GM21619 (cell line): ENCODE measurements around the gene TRIOBP.
"Not testable (repeated sequence)": the region's sequence is repeated elsewhere in the genome, so short reads cannot be mapped to it uniquely, and the experiment has no call there.

Source experiments
- ATAC-seq: cut with Tn5 transposase; IDR thresholded peaks from one replicate; pipeline ENCODE4 v1.9.1; 2021; ENCODE audit not compliant: unreplicated experiment

Gene TRIOBP

DNA sequence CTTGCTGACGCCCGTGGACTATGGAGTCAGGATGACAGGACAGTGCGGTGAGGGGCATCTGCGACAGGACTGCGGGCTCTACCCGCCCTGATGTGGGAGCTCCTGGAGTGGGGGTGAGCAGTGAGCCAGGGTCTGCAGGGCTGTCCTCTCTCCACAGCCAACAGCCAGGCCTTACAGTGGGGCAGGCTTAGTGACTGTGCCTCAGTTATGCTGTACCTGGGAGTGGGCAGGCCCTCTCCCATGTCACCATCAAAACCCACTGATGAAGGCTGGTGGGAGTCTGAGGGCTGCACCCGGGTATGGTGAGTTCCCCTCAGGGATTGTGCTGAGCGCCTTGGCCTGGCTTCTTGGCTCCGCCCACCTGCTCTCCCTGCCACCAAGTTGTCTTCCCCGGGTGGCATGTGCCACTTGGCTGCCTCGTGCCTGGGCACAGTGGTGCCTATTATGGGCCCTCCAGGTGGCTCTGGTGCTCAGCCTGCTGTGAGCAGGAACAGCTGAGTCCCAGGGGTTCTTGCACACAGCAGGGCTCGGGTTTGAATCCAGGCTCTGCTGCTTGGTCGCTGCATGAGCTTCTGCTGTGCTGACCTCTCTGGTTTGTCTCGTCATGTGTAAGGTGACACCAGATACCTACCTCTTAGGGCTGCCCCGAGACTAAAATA, 4.1 kb upstream of the TRIOBP start:
- no peak for ATAC-seq

DNA sequence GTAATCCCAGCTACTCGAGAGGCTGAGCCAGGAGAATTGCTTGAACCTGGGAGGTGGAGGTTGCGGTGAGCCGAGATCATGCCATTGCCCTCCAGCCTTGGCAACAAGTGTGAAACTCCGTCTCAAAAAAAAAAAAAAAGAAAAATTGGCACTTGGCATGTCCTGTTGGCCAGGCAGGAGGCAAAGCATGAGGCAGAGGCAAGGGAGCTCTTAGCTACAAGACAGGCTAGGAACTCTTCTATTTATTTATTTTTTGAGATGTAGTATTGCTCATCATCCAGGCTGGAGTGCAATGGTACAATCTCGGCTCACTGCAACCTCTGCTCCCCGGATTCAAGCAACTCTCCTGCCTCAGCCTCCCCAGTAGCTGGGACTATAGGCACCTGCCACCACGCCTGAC, 2.7 kb upstream of the TRIOBP start:
- not testable (repeated sequence) for ATAC-seq

DNA sequence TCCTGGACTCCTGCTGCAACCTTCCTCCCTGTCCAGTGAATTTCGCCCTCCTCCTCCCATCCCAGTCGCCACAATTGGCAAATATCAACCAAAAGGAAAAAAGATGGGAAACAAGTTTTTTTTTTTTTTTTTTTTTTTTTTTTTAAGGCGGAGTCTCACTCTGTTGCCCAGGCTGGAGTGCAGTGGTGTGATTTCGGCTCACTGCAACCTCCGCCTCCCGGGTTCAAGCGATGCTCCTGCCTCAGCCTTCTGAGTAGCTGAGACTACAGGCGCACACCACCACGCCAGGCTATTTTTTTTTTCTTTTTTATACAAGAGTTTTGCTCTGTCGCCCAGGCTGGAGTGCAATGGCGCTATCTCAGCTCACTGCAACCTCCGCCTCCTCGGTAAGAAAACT, 590 bp upstream of the TRIOBP start:
- not testable (repeated sequence) for ATAC-seq

DNA sequence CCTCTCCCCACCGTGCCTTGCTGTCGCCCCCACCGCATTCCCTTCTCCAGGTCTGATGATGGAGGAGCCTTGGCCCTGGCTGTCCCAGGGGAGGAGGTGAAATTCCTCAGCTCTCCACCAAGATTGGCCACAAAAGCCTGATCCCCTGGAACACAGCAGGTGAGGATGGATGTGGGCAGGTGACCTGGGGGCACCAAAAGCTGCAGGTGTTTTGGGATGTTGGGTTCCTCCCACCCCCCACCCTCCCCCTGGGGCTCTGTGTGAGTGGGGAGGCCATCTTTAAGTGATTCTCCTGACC, 639 bp downstream of the TRIOBP start:
- ATAC-seq, result no peak

DNA sequence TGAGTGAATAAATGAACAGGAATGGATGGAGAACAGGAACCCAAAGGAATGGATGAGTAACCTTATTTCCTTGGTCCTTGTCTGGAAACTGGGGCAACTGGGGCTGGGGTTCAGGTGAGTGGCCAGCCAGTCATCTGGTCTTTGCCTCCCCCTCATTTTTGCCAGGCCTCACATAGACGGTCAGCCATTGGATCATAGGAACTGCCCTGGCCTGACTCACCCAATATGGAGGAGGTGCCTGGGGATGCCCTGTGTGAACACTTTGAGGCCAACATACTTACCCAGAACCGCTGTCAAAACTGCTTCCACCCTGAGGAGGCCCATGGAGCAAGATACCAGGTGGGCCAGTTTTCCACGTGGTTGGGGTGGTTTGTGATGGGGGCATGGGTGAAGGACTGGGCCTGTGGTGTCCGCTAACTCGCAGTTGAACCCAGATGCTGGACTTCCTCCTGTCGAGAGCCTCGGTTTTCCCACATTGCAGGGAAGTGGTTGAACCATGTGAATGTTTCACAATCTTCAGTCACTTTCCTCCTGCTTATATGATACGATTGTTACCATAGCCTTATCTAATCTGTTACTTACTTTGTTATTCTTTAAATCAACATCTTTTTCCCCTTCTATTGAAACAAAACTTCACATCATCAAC, 4.4 kb downstream of the TRIOBP start:
- ATAC-seq, result no peak

DNA sequence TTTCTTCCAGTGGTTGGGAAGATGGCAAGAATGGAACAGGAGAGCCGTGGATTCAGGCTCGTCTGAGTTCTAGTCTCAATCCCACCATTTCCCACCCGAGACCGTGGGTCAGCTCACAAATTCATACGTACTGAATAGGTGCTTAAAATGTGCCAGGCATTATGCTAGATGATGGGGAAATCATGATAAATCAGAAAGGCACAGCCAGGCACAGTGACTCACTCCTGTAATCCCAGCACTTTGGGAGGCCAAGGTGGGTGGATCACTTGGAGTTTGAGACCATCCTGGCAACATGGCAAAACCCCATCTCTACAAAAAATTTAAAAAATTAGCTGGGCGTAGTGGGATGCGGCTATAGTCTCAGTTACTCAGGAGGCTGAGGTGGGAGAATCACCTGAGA, 7.1 kb downstream of the TRIOBP start:
- no peak for ATAC-seq

DNA sequence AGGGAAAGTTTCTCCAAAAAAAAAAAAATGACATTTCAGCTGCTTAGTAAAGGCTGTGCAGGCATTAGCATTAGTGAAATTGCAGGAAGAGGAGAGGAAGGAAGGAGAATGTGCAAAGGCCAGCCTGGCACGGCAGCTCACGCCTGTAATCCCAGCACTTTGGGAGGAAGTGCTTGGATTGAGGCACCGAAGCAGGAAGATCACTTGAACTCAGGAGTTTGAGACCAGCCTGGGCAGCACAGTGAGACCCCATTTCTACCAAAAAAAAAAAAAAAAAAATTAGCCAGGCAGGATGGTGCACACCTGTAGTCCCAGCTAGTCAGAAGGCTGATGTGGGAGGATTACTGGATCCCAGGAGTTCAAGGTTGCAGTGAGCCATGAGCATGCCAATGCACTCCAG, 7.8 kb downstream of the TRIOBP start:
- no peak for ATAC-seq

DNA sequence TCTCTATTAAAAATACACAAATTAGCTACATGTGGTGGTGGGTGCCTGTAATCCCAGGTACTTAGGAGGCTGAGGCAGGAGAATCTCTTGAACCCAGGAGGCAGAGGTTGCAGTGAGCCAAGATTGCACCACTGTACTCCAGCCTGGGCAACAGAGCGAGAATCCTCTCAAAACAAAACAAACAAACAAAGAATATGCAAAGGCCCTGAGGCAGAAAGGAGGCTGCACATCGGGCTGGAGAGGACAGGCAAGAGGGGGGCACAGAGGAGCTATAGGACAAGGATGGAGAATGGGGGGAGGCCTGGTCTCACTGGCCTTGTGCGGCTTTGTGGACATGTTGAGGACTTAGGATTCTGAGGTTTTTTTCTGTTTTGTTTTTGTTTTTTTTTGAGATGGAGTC, 8.4 kb downstream of the TRIOBP start:
- no peak for ATAC-seq

DNA sequence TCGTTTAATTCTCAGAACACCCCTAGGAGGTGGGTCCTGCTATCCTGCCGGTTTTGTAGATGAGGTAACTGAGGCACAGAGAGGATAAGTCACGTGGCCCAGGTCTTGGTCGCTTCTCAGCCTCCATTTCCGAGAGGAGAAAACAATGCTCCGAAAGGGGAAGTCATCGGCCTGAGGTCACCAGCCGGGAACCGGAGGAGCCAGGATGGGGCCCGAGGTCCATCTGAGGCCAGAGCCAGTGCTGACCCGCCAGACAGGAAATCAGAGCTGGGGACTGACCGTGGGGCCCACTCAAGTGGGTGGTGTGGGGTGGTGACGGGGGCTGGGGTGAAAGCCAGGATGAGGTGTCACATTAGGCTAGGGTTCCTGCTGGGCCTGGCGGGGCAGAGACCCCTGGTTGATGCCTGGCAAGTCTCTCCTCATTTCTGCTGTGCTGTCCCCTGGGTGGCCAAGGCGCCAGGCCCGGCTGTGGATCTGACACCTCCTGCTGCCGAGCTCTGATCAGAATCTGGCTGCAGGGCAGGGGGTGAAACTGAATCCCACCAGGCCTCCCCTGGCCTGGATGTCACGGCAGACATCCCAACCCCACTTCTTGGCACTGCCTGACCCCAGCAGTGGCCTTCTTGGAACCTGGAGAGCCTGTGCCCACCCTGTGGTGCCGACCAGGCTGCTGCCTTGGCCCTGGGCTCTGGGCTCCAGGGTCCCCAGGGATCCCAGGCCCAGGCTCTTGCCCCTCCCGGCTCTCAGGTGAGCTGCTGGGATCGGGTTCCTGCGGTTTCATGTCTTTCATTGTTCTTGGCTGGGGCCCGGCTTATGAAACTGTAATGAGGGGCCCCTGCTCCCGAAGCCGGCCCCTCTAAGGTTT, 12.0 kb downstream of the TRIOBP start:
- ATAC-seq, result no peak

DNA sequence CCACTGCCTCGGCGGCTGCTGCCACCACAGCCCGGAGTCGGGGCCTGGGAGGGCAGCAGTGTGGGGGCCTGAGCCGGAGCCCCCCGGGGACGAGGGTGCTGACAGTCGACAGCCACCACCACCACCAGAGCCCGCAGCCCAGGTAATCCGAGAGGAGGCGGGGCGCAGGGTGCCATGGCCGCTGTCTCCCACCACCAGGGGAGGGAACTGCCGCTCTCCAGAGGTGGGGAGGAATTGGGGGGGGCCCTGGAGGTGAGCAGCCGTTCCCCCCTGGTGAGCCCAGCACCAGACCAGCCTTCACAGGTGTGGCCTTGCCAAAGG, 12.6 kb downstream of the TRIOBP start:
- ATAC-seq, result no peak

DNA sequence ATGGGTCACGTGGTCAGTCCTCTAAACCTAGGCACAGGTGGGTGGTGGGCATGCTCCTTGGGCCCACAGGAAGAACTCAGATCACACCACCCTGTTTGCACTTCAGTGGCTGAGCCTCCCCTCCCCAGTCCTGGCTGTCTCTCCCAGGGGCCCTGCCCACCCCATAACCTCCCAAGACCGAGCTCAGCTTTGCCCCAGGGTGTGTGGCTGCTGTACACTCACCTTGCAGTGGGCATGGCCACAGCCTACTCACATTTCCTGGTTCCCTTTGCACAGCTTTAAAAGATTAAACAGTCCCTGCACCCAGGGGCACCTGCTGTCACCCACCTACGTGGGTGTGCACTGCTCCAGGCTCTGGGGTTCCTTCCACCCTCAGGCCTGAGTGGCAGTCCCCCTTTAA, 13.8 kb downstream of the TRIOBP start:
- ATAC-seq, result no peak

DNA sequence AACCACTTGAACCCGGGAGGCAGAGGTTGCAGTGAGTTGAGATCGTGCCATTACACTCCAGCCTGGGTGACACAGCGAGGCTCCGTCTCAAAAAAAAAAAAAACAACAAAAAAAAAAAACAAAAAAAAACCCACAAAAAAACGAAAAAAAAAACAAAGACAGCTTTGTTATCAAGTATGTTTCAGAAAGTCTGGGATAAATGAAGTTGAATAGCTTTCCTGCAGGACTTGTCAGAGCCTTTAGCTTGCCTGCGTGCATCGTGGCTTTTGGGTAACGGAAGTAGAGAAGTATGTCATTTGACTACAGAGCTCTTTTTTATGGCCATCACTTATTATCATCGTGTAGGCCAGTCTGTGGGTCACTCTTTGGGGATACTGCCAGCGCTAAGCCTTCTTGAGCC, 14.6 kb downstream of the TRIOBP start:
- no peak for ATAC-seq

DNA sequence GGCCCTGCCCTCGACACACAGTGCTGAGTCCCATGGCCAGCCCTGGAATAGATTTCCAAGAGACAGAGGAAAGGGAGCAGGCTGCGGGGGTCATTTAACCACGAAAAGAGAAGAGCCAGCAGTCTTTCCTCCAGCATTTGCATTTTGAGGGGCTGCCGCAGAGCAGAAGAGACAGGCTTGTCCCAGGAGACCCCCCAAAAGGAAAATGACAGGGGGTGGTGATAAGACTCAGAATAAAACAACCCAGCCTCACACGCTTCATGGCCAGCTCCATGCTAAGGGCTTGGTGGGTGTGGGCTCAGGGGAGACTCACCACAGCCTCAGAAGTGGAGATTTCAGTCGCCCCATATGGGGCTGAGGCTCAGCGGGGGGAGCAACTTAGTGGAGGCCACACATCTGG, 16.9 kb downstream of the TRIOBP start:
- ATAC-seq, result no peak

DNA sequence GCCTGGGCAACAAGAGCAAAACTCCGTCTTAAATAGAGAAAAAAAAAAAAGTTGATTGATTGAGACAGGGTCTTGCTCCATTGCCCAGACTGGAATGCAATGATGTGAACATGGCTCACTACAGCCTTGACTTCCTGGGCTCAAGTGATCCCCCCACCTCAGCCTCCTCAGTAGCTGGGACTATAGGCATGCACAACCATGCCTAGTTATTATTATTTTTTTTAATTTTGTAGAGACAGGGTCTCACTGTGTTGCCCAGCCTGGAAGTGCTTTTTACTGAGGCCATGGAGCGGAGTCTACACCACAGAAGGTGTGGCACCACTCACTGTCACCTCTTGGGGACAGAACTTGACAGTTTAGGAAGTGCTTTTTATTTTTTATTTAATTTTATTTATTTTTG, 17.8 kb downstream of the TRIOBP start:
- no peak for ATAC-seq

DNA sequence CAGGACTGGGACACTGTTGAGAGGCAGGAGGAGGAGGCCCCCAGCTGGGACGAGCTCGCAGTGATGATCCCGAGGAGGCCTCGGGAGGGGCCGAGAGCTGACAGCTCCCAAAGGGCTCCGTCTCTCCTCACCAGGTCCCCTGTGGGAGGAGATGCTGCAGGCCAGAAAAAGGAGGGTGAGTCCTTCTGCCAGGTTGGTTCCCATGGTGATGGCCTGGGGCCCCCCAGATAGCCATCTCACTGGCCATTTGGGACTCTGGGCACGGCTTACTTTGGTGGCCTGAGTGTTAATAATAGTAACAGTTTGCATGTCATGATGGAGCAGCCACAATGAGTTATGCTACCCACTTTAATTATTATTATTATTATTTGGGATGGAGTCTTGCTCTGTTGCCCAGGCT, 18.9 kb downstream of the TRIOBP start:
- no peak for ATAC-seq

DNA sequence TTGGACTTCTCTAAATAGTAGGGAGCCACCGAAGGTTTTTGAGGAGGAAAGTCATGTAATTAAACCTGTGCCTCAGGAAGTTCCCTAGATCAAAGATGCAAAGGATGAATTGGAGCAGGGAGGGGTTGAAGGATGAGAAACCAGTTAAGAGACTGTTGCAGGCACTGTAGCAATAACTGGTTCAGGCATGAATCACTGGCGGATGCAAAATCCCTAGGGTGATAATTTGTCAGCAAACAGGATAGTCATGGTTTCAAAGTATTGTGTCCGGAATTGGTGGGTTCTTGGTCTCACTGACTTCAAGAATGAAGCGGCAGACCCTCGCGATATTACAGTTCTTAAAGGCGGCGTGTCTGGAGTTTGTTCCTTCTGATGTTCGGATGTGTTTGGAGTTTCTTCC, 19.9 kb downstream of the TRIOBP start:
- no peak for ATAC-seq

DNA sequence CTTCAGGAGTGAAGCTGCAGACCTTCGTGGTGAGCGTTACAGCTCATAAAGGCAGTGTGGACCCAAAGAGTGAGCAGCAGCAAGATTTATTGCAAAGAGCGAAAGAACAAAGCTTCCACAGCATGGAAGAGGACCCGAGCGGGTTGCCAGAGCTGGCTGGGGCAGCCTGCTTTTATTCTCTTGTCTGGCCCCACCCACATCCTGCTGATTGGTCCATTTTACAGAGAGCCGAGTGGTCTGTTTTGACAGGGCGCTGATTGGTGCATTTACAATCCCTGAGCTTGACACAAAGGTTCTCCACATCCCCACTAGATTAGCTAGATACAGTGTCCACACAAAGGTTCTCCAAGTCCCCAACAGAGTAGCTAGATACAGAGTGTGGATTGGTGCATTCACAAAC, 20.4 kb downstream of the TRIOBP start:
- not testable (repeated sequence) for ATAC-seq

DNA sequence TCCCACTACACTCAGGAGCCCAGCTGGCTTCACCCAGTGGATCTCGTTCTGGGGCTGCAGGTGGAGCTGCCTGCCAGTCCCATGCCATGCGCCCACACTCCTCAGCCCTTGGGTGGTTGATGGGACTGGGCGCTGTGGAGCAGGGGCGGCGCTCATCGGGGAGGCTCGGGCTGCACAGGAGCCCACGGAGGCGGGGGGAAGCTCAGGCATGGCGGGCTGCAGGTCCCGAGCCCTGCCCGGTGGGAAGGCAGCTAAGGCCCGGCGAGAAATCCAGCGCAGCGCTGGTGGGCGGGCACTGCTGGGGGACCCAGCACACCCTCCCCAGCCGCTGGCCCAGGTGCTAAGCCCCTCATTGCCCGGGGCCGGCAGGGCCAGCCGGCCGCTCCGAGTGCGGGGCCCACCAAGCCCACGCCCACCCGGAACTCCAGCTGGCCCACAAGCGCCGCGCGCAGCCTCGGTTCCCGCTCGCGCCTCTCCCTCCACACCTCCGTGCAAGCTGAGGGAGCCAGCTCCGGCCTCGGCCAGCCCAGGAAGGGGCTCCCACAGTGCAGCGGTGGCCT, 21.0 kb downstream of the TRIOBP start:
- not testable (repeated sequence) for ATAC-seq

DNA sequence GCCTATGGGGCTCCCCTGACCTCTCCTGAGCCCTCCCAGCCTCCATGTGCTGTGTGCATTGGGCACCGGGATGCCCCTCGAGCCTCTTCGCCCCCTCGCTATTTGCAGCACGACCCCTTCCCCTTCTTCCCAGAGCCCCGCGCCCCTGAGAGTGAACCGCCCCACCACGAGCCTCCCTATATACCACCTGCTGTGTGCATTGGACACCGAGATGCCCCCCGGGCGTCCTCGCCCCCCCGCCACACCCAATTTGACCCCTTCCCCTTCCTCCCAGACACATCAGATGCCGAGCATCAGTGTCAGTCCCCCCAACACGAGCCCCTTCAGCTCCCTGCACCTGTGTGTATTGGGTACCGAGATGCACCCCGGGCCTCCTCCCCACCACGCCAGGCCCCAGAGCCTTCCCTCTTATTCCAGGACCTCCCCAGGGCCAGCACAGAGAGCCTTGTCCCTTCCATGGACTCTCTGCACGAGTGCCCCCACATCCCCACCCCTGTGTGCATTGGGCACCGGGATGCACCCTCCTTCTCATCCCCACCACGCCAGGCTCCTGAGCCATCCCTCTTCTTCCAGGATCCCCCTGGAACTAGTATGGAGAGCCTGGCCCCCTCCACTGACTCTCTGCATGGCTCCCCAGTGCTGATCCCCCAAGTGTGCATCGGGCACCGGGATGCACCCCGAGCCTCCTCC, 28.8 kb downstream of the TRIOBP start:
- no peak for ATAC-seq

DNA sequence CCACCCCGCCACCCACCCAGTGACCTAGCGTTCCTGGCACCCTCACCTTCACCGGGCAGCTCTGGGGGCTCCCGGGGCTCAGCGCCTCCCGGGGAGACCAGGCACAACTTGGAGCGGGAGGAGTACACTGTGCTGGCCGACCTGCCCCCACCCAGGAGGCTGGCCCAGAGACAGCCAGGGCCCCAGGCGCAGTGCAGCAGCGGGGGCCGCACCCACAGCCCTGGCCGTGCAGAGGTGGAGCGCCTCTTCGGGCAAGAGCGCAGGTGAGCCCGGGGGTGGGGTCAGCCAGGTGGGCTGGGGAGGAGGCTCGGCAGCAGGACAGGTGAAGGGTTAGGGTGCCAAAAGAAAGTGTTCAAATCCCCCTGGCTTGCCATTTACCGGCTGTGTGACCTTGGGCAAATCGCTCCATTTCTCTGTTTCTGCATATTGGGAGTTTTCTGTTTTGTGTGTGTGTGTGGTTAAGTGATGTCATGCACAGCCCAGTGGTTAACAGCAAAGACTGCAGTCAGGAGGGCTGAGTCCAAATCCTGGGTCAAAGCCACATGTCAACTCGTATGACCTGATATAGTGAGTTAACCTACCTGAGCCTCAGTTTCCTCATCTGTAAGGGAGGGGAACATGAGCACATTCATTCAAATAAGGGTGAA, 29.5 kb downstream of the TRIOBP start:
- no peak for ATAC-seq

DNA sequence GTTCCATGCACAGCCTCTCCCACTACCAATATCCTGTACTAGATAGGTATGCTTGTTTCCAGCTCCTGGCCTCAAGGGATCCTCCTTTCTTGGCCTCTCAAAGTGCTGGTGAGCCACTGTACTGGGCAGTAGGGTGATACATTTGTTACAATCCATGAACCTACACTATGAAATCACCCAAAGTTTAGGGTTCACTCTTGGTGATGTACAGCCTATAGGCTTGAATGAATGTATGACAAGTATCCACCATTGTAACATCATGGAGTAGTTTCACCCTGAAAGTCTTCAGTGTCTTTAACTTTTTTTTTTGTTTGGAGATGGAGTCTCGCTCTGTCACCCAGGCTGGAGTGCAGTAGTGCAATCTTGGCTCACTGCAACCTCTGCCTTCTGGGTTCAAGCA, 31.8 kb downstream of the TRIOBP start:
- no peak for ATAC-seq
